Measurements from ENCODE around the gene SLC5A2.
"Not testable (repeated sequence)": the region's sequence is repeated elsewhere in the genome, so short reads cannot be mapped to it uniquely, and the experiment has no call there.

The SLC5A2 gene

GRCh38 chr16:31477220-31478216 lies 5.4 kb upstream of the SLC5A2 start:
- peak; percentile 44 for DNase-seq

GRCh38 chr16:31478956-31479355 lies 4.0 kb upstream of the SLC5A2 start:
- no peak for DNase-seq

- no peak for DNase-seq
Observed at GRCh38 chr16:31479751-31480150, 3.2 kb upstream of the SLC5A2 start.

- no peak for DNase-seq
Observed at GRCh38 chr16:31480851-31481536, 1.9 kb upstream of the SLC5A2 start.

GRCh38 chr16:31484048-31484447 lies 1.1 kb downstream of the SLC5A2 start:
- not testable (repeated sequence) for DNase-seq

- DNase-seq = no peak
Observed at GRCh38 chr16:31484491-31485171, 1.7 kb downstream of the SLC5A2 start.

- DNase-seq = no peak
Observed at GRCh38 chr16:31485571-31485970, 2.6 kb downstream of the SLC5A2 start.

- DNase-seq = no peak
Observed at GRCh38 chr16:31486045-31486444, 3.1 kb downstream of the SLC5A2 start.

- DNase-seq = no peak
Observed at GRCh38 chr16:31487071-31487719, 4.3 kb downstream of the SLC5A2 start.

- DNase-seq = peak; percentile 84
Observed at GRCh38 chr16:31487720-31488467, 5.0 kb downstream of the SLC5A2 start.

GRCh38 chr16:31488468-31489297 lies 5.8 kb downstream of the SLC5A2 start:
- no peak for DNase-seq

GRCh38 chr16:31489298-31489564 lies 6.3 kb downstream of the SLC5A2 start:
- DNase-seq = no peak

GRCh38 chr16:31489616-31490584 lies 7.0 kb downstream of the SLC5A2 start:
- DNase-seq = no peak

- DNase-seq = no peak
Observed at GRCh38 chr16:31491778-31492418, 9.0 kb downstream of the SLC5A2 start.

GRCh38 chr16:31493506-31494125 lies 10.7 kb downstream of the SLC5A2 start:
- no peak for DNase-seq

GRCh38 chr16:31496670-31497069 lies 13.7 kb downstream of the SLC5A2 start:
- no peak for DNase-seq

GRCh38 chr16:31498493-31498892 lies 15.6 kb downstream of the SLC5A2 start:
- no peak for DNase-seq

- no peak for DNase-seq
Observed at GRCh38 chr16:31499928-31500327, 17.0 kb downstream of the SLC5A2 start.

Data from CD4-positive, alpha-beta T cell treated with Interleukin-10 for 1 hour (primary cell).